GM10248 (cell line): ENCODE data around the gene SCN1B.

ENCODE experiments used
- CTCF ChIA-PET: fragments of 300-600 bp; sonication (Branson Sonifier 250); formaldehyde crosslinking; extraction: SDS; loops from one replicate; lab custom pipeline; 2021; ENCODE audit warnings: antibody characterized with exemption; lab: Yijun Ruan, JAX
- POLR2A ChIA-PET: fragments of 350-650 bp; sonication (Branson Sonifier 250); formaldehyde crosslinking; extraction: SDS; loops from one replicate; lab custom pipeline; 2020; ENCODE audit warnings: antibody characterized with exemption; lab: Yijun Ruan, JAX
- DNase-seq: peaks from one replicate; pipeline ENCODE4 v3.0.0; 2012; ENCODE audit errors: extremely low spot score
- CTCF ChIP-seq: IDR thresholded peaks from 2 replicates; pipeline ENCODE4 v1.5.1; 2012; ENCODE audit warnings: mild to moderate bottlenecking, low read depth; ENCODE audit errors: extremely low read depth, missing control alignments, control extremely low read depth

The SCN1B gene

GRCh38 chr19:35052599-35053190 is 22.4 kb downstream of the SCN1B start:
- no peak for TF ChIP-seq CTCF
- POLR2A ChIA-PET, result no interaction called here
- no peak for DNase-seq
- CTCF ChIA-PET, result interaction anchor here (1.4 to 1.8 kb wide), 4 partner anchors 8 to 83 kb away, joined by 4 to 8 read pairs (median 4); partner anchors contain the start of gene LGI4

GRCh38 chr19:35053667-35054293 is 23.5 kb downstream of the SCN1B start:
- ChIA-PET POLR2A (no interaction called here), CTCF (interaction anchor here (1.4 to 1.8 kb wide), 4 partner anchors 9 to 84 kb away, joined by 3 to 8 read pairs (median 4); no protein-coding TSS in a partner anchor)
- no peak for DNase-seq
- TF ChIP-seq CTCF, result no peak

DNA sequence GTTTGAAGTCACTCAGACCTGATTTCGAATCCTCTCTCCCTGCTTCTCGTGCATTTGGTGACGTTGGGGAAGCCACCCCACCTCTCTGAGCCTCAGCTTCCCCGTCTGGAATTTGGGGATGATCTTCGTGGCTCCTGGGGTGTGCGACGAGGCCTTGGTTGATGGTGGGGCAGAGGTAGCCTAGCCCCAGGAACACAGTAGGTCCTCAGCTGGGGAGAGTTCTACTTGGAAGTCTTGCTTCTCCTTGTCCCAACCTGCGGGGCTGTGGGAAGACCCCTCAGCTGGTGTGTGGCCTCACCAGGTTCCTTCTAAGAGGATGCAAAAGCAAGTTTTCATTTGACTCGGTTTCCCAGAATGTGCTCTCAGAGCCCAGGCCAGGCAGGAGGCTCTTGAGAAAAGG is 24.4 kb downstream of the SCN1B start:
- POLR2A ChIA-PET, result interaction anchor here (0.8 kb wide), 1 partner anchor 44 kb away, joined by 3 read pairs; no protein-coding TSS in a partner anchor
- CTCF ChIA-PET, result interaction anchor here (1.2 to 3.3 kb wide), 7 partner anchors 9 to 83 kb away, joined by 3 to 24 read pairs (median 5); partner anchors contain the start of gene LGI4
- no peak for DNase-seq
- no peak for TF ChIP-seq CTCF

DNA sequence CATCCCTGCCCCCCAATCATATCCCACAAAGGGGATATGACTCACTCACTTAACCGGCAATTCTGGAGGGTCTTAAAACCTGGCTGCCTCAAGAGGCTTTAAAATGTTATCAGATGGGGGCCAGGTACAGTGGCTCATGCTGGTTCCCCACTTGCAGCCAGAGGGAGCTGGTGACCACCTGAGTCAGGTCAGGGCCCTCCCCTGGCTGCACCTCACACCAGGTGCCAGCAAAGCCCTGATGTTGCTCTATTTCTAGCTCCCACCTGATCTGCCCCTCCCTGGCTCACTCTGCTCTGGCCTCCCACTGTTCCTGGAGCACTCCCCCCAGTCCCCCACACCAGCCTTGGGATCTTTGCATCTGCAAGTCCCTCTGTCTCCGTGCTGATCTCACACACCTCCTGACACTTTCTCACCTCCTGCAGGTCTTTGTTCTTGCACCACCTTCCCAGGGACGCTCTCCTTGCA is 25.5 kb downstream of the SCN1B start:
- CTCF ChIA-PET, result interaction anchor here (1.0 to 3.3 kb wide), 9 partner anchors 9 to 175 kb away, joined by 3 to 24 read pairs (median 5); partner anchors contain the start of genes FXYD3 and LGI4
- peak; percentile 48 for TF ChIP-seq CTCF
- POLR2A ChIA-PET, result interaction anchor here (0.6 kb wide), 1 partner anchor 776 kb away, joined by 3 read pairs; no protein-coding TSS in a partner anchor
- DNase-seq, result no peak

DNA sequence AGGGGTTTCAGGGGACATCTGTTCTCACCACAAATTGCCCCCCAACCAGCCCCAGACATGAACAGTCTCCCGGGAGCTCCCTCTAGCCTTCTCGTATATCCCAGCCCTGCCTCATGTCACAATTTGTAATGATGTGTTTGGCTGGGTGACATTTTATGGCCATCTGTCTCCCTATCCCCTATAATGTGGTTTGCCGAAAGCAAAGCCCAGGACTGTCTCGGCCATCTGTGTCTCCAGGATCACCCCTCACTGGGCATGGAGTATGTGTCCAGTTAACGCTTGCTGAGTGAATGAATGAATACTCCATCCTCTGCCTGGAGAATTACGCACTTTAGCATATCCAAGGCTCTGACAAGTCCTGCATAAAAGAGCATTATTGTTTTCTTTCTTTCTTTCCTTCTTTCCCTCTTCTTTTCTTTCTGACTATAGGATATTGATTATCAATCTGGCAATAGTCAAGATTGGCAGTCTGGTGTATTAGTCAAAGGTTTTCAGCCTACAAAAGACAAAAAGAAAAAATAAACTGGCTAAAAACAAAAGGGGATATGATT is 26.3 kb downstream of the SCN1B start:
- DNase-seq, result no peak

More for the DNA sequence above, 26.3 kb downstream of the SCN1B start:
- CTCF ChIA-PET, result interaction anchor here (1.0 to 3.3 kb wide), 5 partner anchors 10 to 176 kb away, joined by 3 to 24 read pairs (median 6); no protein-coding TSS in a partner anchor
- no peak for TF ChIP-seq CTCF
- POLR2A ChIA-PET, result no interaction called here
